SK-N-SH treated with all-trans-retinoic acid at 6 μM for 48 hours (cell line): ENCODE results near the gene FAM234A.

ENCODE experiments used
- ARNTL ChIP-seq: fragments of 450-650 bp; formaldehyde crosslinking; IDR thresholded peaks from 2 replicates; pipeline ENCODE4 v1.5.0; 2020; ENCODE audit warnings: low read depth, mild to moderate bottlenecking, moderate library complexity, borderline replicate concordance
- CREB5 ChIP-seq: fragments of 250-450 bp; sonication (Bioruptor Pico); IDR thresholded peaks from 2 replicates; pipeline ENCODE4 v1.5.1; 2020; ENCODE audit warnings: low read depth, mild to moderate bottlenecking, moderate library complexity
- CSRNP3 ChIP-seq: fragments of 250-450 bp; sonication (Bioruptor Pico); IDR thresholded peaks from 2 replicates; pipeline ENCODE4 v1.5.1; 2021; ENCODE audit warnings: mild to moderate bottlenecking, moderate library complexity
- ISL1 ChIP-seq: fragments of 250-450 bp; sonication (Bioruptor Pico); IDR thresholded peaks from 2 replicates; pipeline ENCODE4 v2.1.2; 2022; ENCODE audit warnings: mild to moderate bottlenecking, moderate library complexity
- OSR1 ChIP-seq: fragments of 250-450 bp; sonication (Bioruptor Pico); IDR thresholded peaks from 2 replicates; pipeline ENCODE4 v1.8.0; 2022; ENCODE audit warnings: moderate library complexity, mild to moderate bottlenecking, inconsistent platforms
- PATZ1 ChIP-seq: fragments of 250-450 bp; sonication (Bioruptor Pico); IDR thresholded peaks from 2 replicates; pipeline ENCODE4 v1.8.0; 2020; ENCODE audit warnings: mild to moderate bottlenecking, moderate library complexity, borderline replicate concordance
- SNAI2 ChIP-seq: fragments of 250-450 bp; sonication (Bioruptor Pico); IDR thresholded peaks from 2 replicates; pipeline ENCODE4 v1.5.0; 2020; ENCODE audit warnings: mild to moderate bottlenecking, moderate library complexity
- ZFP3 ChIP-seq: fragments of 250-450 bp; sonication (Bioruptor Pico); IDR thresholded peaks from 2 replicates; pipeline ENCODE4 v1.5.0; 2020; ENCODE audit warnings: mild to moderate bottlenecking, moderate library complexity
- ZNF565 ChIP-seq: fragments of 450-650 bp; formaldehyde crosslinking; conservative IDR thresholded peaks from 2 replicates; pipeline ENCODE4 v1.5.0; 2020; ENCODE audit warnings: low read depth, mild to moderate bottlenecking, moderate library complexity
- ZNF8 ChIP-seq: fragments of 450-650 bp; formaldehyde crosslinking; IDR thresholded peaks from 2 replicates; pipeline ENCODE4 v1.5.0; 2020; ENCODE audit warnings: mild to moderate bottlenecking, moderate library complexity

GRCh38 chr16:293043-293775 is 58.6 kb downstream of the FAM234A start:
- TF ChIP-seq ARNTL (CRISPR knock-in tag) (no peak), CREB5 (CRISPR knock-in tag) (no peak), ZFP3 (CRISPR knock-in tag) (no peak), CSRNP3 (CRISPR knock-in tag) (no peak), SNAI2 (CRISPR knock-in tag) (no peak), OSR1 (CRISPR knock-in tag) (no peak), PATZ1 (CRISPR knock-in tag) (no peak), ZNF8 (CRISPR knock-in tag) (no peak), ISL1 (CRISPR knock-in tag) (no peak), ZNF565 (no peak)
